ENCODE results near the gene MYT1. TPM values are rescaled to one million over a fixed set of nuclear protein-coding genes. Genes with fewer than 3 reads are reported as not detected.

The MYT1 gene
- total and polyA plus RNA-seq, 2 of the 13 experiments (the other 11 are each of a cell fraction or from before 2014, with no cell fraction given), result 0.58 to 2.5 TPM

DNA sequence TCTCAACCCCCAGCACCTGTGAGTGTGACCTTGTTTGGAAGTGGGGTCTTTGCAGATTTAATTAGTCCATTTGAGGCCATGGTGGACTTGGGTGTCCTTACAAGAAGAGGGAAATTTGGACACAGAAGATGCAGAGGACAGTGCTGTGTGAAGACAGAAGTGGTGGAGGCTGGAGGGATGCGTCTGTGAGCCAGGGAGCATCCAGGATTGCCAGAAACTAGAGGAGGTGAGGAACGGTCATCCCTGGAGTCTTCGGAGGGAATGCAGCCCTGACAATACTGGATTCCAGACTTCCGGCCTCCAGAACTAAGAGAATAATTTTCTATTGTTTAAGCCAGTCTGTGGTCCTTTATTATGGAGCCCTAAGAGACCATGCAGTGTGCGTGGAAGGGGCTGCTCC lies 34.0 kb upstream of the MYT1 start:
- H3K36me3 ChIP-seq (replicated peaks in 1 of 2; ENCODE audit: control insufficient read depth in 1 of 2, insufficient read depth in 2 of 2, low read length in 2 of 2), result no peaks in the 10 kb centered on the region
- BruUV-seq (replicated peaks), result no TSS peak
- no peak overlapping the region for H3K9ac ChIP-seq (ENCODE audit: insufficient read depth, low read depth, low read length)
- H3K27me3 ChIP-seq (ENCODE audit: control insufficient read depth in 1 of 2, insufficient read depth in 2 of 2, low read length in 2 of 2), result peaks cover 1 to 19% of the 10 kb centered on the region in 2 experiments; a peak in 3 of 5 replicates
- DNase-seq (ENCODE audit: low spot score) (no peak), FAIRE-seq (no peak), ATAC-seq (no peak)
- TF ChIP-seq MAFF (IDR thresholded peaks at IDR 0.05; ENCODE audit: low read depth, low read length) (no peak), MXI1 (IDR thresholded peaks at IDR 0.05; ENCODE audit: borderline replicate concordance, low read depth, low read length) (no peak), SIX4 (CRISPR knock-in tag; IDR thresholded peaks at IDR 0.05) (no peak), SETDB1 (CRISPR knock-in tag; IDR thresholded peaks at IDR 0.05; ENCODE audit: borderline replicate concordance) (no peak), ZBTB8A (CRISPR knock-in tag; IDR thresholded peaks at IDR 0.05; ENCODE audit: borderline replicate concordance, low read depth) (no peak), ATF7 (IDR thresholded peaks at IDR 0.05) (no peak), ATF7 (CRISPR knock-in tag; IDR thresholded peaks at IDR 0.05) (no peak)
- TF ChIP-seq, protein P1, sequence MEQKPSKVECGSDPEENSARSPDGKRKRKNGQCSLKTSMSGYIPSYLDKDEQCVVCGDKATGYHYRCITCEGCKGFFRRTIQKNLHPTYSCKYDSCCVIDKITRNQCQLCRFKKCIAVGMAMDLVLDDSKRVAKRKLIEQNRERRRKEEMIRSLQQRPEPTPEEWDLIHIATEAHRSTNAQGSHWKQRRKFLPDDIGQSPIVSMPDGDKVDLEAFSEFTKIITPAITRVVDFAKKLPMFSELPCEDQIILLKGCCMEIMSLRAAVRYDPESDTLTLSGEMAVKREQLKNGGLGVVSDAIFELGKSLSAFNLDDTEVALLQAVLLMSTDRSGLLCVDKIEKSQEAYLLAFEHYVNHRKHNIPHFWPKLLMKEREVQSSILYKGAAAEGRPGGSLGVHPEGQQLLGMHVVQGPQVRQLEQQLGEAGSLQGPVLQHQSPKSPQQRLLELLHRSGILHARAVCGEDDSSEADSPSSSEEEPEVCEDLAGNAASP (CRISPR knock-in tag; IDR thresholded peaks at IDR 0.05; ENCODE audit: borderline replicate concordance), result no peak
- intact Hi-C loops (cut with micrococcal nuclease; ENCODE audit: unreplicated experiment) (no loop called here), in situ Hi-C loops (cut with HindIII; ENCODE audit: extremely low pct_ligation_motif_present, low pct_unique_long_range_greater_than_20kb) (no loop called here)
- peaks cover 12% of the 10 kb centered on the region for H3K4me1 ChIP-seq (ENCODE audit: insufficient read depth, low read length)
- WGBS (ENCODE audit: low lambda C conversion rate), result 26% methylated on average over 5 of the region's 5 CpGs
- H3K79me2 ChIP-seq (ENCODE audit: insufficient read depth, low read length), result no peaks in the 10 kb centered on the region
- H2AFZ ChIP-seq (ENCODE audit: low read length), result no peak overlapping the region
- H4K20me1 ChIP-seq (ENCODE audit: insufficient read depth, low read length), result no peaks in the 10 kb centered on the region
- no peak overlapping the region for H3K4me3 ChIP-seq (replicated peaks in 1 of 3; ENCODE audit: insufficient read depth in 1 of 3, low read depth in 2 of 3, low read length in 3 of 3)
- no peaks in the 10 kb centered on the region for H3K9me3 ChIP-seq (ENCODE audit: low read length)
- H3K27ac ChIP-seq (ENCODE audit: extremely low read length, insufficient read depth, low read length), result no peak overlapping the region
- H3K4me2 ChIP-seq (ENCODE audit: low read depth, low read length), result no peak overlapping the region
- POLR2A ChIA-PET, result no interaction called here
- CTCF ChIA-PET (ENCODE audit: low intra/inter-chr PET ratio, low total read pairs), result no interaction called here

DNA sequence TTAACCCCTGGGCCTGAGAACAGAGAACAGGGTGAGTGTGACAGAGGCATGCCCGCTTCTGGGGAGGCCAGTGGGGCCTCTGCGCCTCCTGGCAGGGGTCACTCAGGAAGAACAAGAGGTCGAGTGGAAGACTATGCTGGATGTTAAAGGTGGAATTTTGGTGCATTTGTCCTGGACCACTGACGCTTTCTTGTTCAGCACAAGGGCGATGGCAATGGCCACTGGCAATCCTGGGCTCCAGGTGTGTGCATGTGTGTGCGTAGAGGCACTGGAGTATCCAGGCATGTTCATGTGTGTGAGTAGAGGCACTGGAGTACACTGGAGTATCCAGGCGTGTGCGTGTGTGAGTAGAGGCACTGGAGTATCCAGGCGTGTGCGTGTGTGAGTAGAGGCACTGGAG lies 33.4 kb upstream of the MYT1 start:
- no peak overlapping the region for H2AFZ ChIP-seq (ENCODE audit: low read length)
- 34% methylated on average over 10 of the region's 10 CpGs for WGBS (ENCODE audit: low lambda C conversion rate)
- H4K20me1 ChIP-seq (ENCODE audit: insufficient read depth, low read length), result no peaks in the 10 kb centered on the region
- TF ChIP-seq HOXA7 (CRISPR knock-in tag; IDR thresholded peaks at IDR 0.05), result 0 out of 2 replicates have a peak, but pooled peaks have one; percentile 45
- TF ChIP-seq KDM3A (CRISPR knock-in tag; IDR thresholded peaks at IDR 0.05; ENCODE audit: low read depth), result no peak
- 0 out of 2 replicates have a peak, but pooled peaks have one; percentile 51 for TF ChIP-seq ZNF780A (CRISPR knock-in tag; IDR thresholded peaks at IDR 0.05)
- TF ChIP-seq JUNB (CRISPR knock-in tag; IDR thresholded peaks at IDR 0.05; ENCODE audit: borderline replicate concordance), result peak; percentile 29; the same call in 1 of the 2 replicates
- POLR2A ChIA-PET, result no interaction called here
- no peak overlapping the region for H3K27ac ChIP-seq (ENCODE audit: extremely low read length, insufficient read depth, low read length)
- intact Hi-C loops (cut with micrococcal nuclease; ENCODE audit: unreplicated experiment), result no loop called here
- no peak overlapping the region for H3K9ac ChIP-seq (ENCODE audit: insufficient read depth, low read depth, low read length)
- H3K27me3 ChIP-seq (ENCODE audit: control insufficient read depth in 1 of 2, insufficient read depth in 2 of 2, low read length in 2 of 2), result peaks cover 1 to 19% of the 10 kb centered on the region in 2 experiments; a peak in 3 of 5 replicates
- H3K9me3 ChIP-seq (ENCODE audit: low read length), result no peaks in the 10 kb centered on the region
- no peaks in the 10 kb centered on the region for H3K36me3 ChIP-seq (replicated peaks in 1 of 2; ENCODE audit: control insufficient read depth in 1 of 2, insufficient read depth in 2 of 2, low read length in 2 of 2)
- peaks cover 12% of the 10 kb centered on the region for H3K4me1 ChIP-seq (ENCODE audit: insufficient read depth, low read length)
- in situ Hi-C loops (cut with HindIII; ENCODE audit: extremely low pct_ligation_motif_present, low pct_unique_long_range_greater_than_20kb), result no loop called here
- H3K4me2 ChIP-seq (ENCODE audit: low read depth, low read length), result no peak overlapping the region
- ATAC-seq (peak; percentile 39), DNase-seq (ENCODE audit: low spot score) (no peak), FAIRE-seq (no peak)
- no peaks in the 10 kb centered on the region for H3K79me2 ChIP-seq (ENCODE audit: insufficient read depth, low read length)
- no peak overlapping the region for H3K4me3 ChIP-seq (replicated peaks in 1 of 3; ENCODE audit: insufficient read depth in 1 of 3, low read depth in 2 of 3, low read length in 3 of 3)
- CTCF ChIA-PET (ENCODE audit: low intra/inter-chr PET ratio, low total read pairs), result no interaction called here
- no TSS peak for BruUV-seq (replicated peaks)

Measured in HepG2 (cell line).